ENCODE results near the gene AMDHD1.
"Not testable (repeated sequence)": the region's sequence is repeated elsewhere in the genome, so short reads cannot be mapped to it uniquely, and the experiment has no call there.

AMDHD1 gene

GRCh38 chr12:95962222-95962621 lies 19.1 kb downstream of the AMDHD1 start:
- no peaks in the 10 kb centered on the region for H3K27me3 ChIP-seq (ENCODE audit: control insufficient read depth, insufficient read depth, low read length, poor library complexity, severe bottlenecking)
- H3K9me3 ChIP-seq (ENCODE audit: control insufficient read depth, low read length): no peaks in the 10 kb centered on the region
- no peak overlapping the region for H3K27ac ChIP-seq (ENCODE audit: insufficient read depth, low read depth, low read length, poor library complexity, severe bottlenecking)
- no peaks in the 10 kb centered on the region for H3K4me1 ChIP-seq (ENCODE audit: control insufficient read depth, insufficient read depth, low read length)
- H3K4me3 ChIP-seq (ENCODE audit: insufficient read depth, low read depth, low read length): no peak overlapping the region
- H3K36me3 ChIP-seq (ENCODE audit: control insufficient read depth, insufficient read depth, low read length): no peaks in the 10 kb centered on the region
- WGBS, 2 experiments: 90 to 91% methylated on average over 7 of the region's 7 CpGs

- no peaks in the 10 kb centered on the region for H3K27me3 ChIP-seq (ENCODE audit: control insufficient read depth, insufficient read depth, low read length, poor library complexity, severe bottlenecking)
- no peaks in the 10 kb centered on the region for H3K9me3 ChIP-seq (ENCODE audit: control insufficient read depth, low read length)
- no peak overlapping the region for H3K27ac ChIP-seq (ENCODE audit: insufficient read depth, low read depth, low read length, poor library complexity, severe bottlenecking)
- H3K36me3 ChIP-seq (ENCODE audit: control insufficient read depth, insufficient read depth, low read length): no peaks in the 10 kb centered on the region
- H3K4me3 ChIP-seq (ENCODE audit: insufficient read depth, low read depth, low read length): no peak overlapping the region
- H3K4me1 ChIP-seq (ENCODE audit: control insufficient read depth, insufficient read depth, low read length): no peaks in the 10 kb centered on the region
- 89 to 91% methylated on average over 2 of the region's 2 CpGs for WGBS, 2 experiments
Observed at GRCh38 chr12:95963096-95963495, 20.0 kb downstream of the AMDHD1 start.

GRCh38 chr12:95966287-95966870 lies 23.2 kb downstream of the AMDHD1 start:
- Histone ChIP-seq H3K27me3 (ENCODE audit: control insufficient read depth, insufficient read depth, low read length, poor library complexity, severe bottlenecking) (no peaks in the 10 kb centered on the region), H3K27ac (ENCODE audit: insufficient read depth, low read depth, low read length, poor library complexity, severe bottlenecking) (no peak overlapping the region), H3K4me1 (ENCODE audit: control insufficient read depth, insufficient read depth, low read length) (no peaks in the 10 kb centered on the region), H3K4me3 (ENCODE audit: insufficient read depth, low read depth, low read length) (no peak overlapping the region), H3K36me3 (ENCODE audit: control insufficient read depth, insufficient read depth, low read length) (no peaks in the 10 kb centered on the region), H3K9me3 (ENCODE audit: control insufficient read depth, low read length) (no peaks in the 10 kb centered on the region)
- 89 to 93% methylated on average over 7 of the region's 7 CpGs for WGBS, 2 experiments

GRCh38 chr12:95967301-95967700 lies 24.2 kb downstream of the AMDHD1 start:
- WGBS, 2 experiments: 100% methylated on average over 1 of the region's 2 CpGs
- H3K27me3 ChIP-seq (ENCODE audit: control insufficient read depth, insufficient read depth, low read length, poor library complexity, severe bottlenecking): no peaks in the 10 kb centered on the region
- H3K4me1 ChIP-seq (ENCODE audit: control insufficient read depth, insufficient read depth, low read length): no peaks in the 10 kb centered on the region
- no peaks in the 10 kb centered on the region for H3K36me3 ChIP-seq (ENCODE audit: control insufficient read depth, insufficient read depth, low read length)
- H3K27ac ChIP-seq (ENCODE audit: insufficient read depth, low read depth, low read length, poor library complexity, severe bottlenecking): no peak overlapping the region
- H3K4me3 ChIP-seq (ENCODE audit: insufficient read depth, low read depth, low read length): no peak overlapping the region
- no peaks in the 10 kb centered on the region for H3K9me3 ChIP-seq (ENCODE audit: control insufficient read depth, low read length)

- not testable (repeated sequence) for H3K27me3 ChIP-seq (ENCODE audit: control insufficient read depth, insufficient read depth, low read length, poor library complexity, severe bottlenecking); H3K9me3 ChIP-seq (ENCODE audit: control insufficient read depth, low read length); H3K4me3 ChIP-seq (ENCODE audit: insufficient read depth, low read depth, low read length); H3K27ac ChIP-seq (ENCODE audit: insufficient read depth, low read depth, low read length, poor library complexity, severe bottlenecking); H3K4me1 ChIP-seq (ENCODE audit: control insufficient read depth, insufficient read depth, low read length); H3K36me3 ChIP-seq (ENCODE audit: control insufficient read depth, insufficient read depth, low read length)
- WGBS, 2 experiments: 94% methylated on average over 28 of the region's 28 CpGs
Observed at GRCh38 chr12:95969116-95969515, 26.0 kb downstream of the AMDHD1 start.

- Histone ChIP-seq H3K36me3 (ENCODE audit: control insufficient read depth, insufficient read depth, low read length) (no peaks in the 10 kb centered on the region), H3K9me3 (ENCODE audit: control insufficient read depth, low read length) (no peaks in the 10 kb centered on the region), H3K27ac (ENCODE audit: insufficient read depth, low read depth, low read length, poor library complexity, severe bottlenecking) (no peak overlapping the region), H3K27me3 (ENCODE audit: control insufficient read depth, insufficient read depth, low read length, poor library complexity, severe bottlenecking) (no peaks in the 10 kb centered on the region), H3K4me1 (ENCODE audit: control insufficient read depth, insufficient read depth, low read length) (no peaks in the 10 kb centered on the region), H3K4me3 (ENCODE audit: insufficient read depth, low read depth, low read length) (no peak overlapping the region)
- 36 to 42% methylated on average over 6 of the region's 7 CpGs for WGBS, 2 experiments
Observed at GRCh38 chr12:95970905-95971304, 27.8 kb downstream of the AMDHD1 start.

GRCh38 chr12:95972832-95973456 lies 29.8 kb downstream of the AMDHD1 start:
- 78 to 93% methylated on average over 4 of the region's 4 CpGs for WGBS, 2 experiments
- no peaks in the 10 kb centered on the region for H3K36me3 ChIP-seq (ENCODE audit: control insufficient read depth, insufficient read depth, low read length)
- no peaks in the 10 kb centered on the region for H3K9me3 ChIP-seq (ENCODE audit: control insufficient read depth, low read length)
- no peaks in the 10 kb centered on the region for H3K27me3 ChIP-seq (ENCODE audit: control insufficient read depth, insufficient read depth, low read length, poor library complexity, severe bottlenecking)
- H3K4me1 ChIP-seq (ENCODE audit: control insufficient read depth, insufficient read depth, low read length): no peaks in the 10 kb centered on the region
- H3K27ac ChIP-seq (ENCODE audit: insufficient read depth, low read depth, low read length, poor library complexity, severe bottlenecking): no peak overlapping the region
- no peak overlapping the region for H3K4me3 ChIP-seq (ENCODE audit: insufficient read depth, low read depth, low read length)

GRCh38 chr12:95974358-95974757 lies 31.2 kb downstream of the AMDHD1 start:
- H3K27me3 ChIP-seq (ENCODE audit: control insufficient read depth, insufficient read depth, low read length, poor library complexity, severe bottlenecking): no peaks in the 10 kb centered on the region
- H3K4me1 ChIP-seq (ENCODE audit: control insufficient read depth, insufficient read depth, low read length): no peaks in the 10 kb centered on the region
- WGBS, 2 experiments: 92 to 96% methylated on average over 2 of the region's 2 CpGs
- no peak overlapping the region for H3K27ac ChIP-seq (ENCODE audit: insufficient read depth, low read depth, low read length, poor library complexity, severe bottlenecking)
- H3K9me3 ChIP-seq (ENCODE audit: control insufficient read depth, low read length): no peaks in the 10 kb centered on the region
- H3K36me3 ChIP-seq (ENCODE audit: control insufficient read depth, insufficient read depth, low read length): no peaks in the 10 kb centered on the region
- H3K4me3 ChIP-seq (ENCODE audit: insufficient read depth, low read depth, low read length): no peak overlapping the region

- Histone ChIP-seq H3K27me3 (ENCODE audit: control insufficient read depth, insufficient read depth, low read length, poor library complexity, severe bottlenecking) (no peaks in the 10 kb centered on the region), H3K27ac (ENCODE audit: insufficient read depth, low read depth, low read length, poor library complexity, severe bottlenecking) (no peak overlapping the region), H3K9me3 (ENCODE audit: control insufficient read depth, low read length) (no peaks in the 10 kb centered on the region), H3K36me3 (ENCODE audit: control insufficient read depth, insufficient read depth, low read length) (no peaks in the 10 kb centered on the region), H3K4me1 (ENCODE audit: control insufficient read depth, insufficient read depth, low read length) (no peaks in the 10 kb centered on the region), H3K4me3 (ENCODE audit: insufficient read depth, low read depth, low read length) (no peak overlapping the region)
- WGBS, 2 experiments: 97 to 98% methylated on average over 3 to 4 of the region's 4 CpGs
Observed at GRCh38 chr12:95975491-95975890, 32.4 kb downstream of the AMDHD1 start.

GRCh38 chr12:95976416-95976832 lies 33.3 kb downstream of the AMDHD1 start:
- Histone ChIP-seq H3K4me1 (ENCODE audit: control insufficient read depth, insufficient read depth, low read length) (no peaks in the 10 kb centered on the region), H3K9me3 (ENCODE audit: control insufficient read depth, low read length) (no peaks in the 10 kb centered on the region), H3K27ac (ENCODE audit: insufficient read depth, low read depth, low read length, poor library complexity, severe bottlenecking) (no peak overlapping the region), H3K27me3 (ENCODE audit: control insufficient read depth, insufficient read depth, low read length, poor library complexity, severe bottlenecking) (no peaks in the 10 kb centered on the region), H3K4me3 (ENCODE audit: insufficient read depth, low read depth, low read length) (no peak overlapping the region), H3K36me3 (ENCODE audit: control insufficient read depth, insufficient read depth, low read length) (no peaks in the 10 kb centered on the region)
- whole genome bisulfite sequencing, 2 experiments: 94 to 95% methylated on average over 8 of the region's 8 CpGs

Data from ectodermal cell (in vitro differentiated cells).